GM19452 (cell line): ENCODE data around the gene FKBP5.
"Not testable (repeated sequence)": the region's sequence is repeated elsewhere in the genome, so short reads cannot be mapped to it uniquely, and the experiment has no call there.

Source experiments
- ATAC-seq: cut with Tn5 transposase; IDR thresholded peaks from one replicate; pipeline ENCODE4 v1.9.1; 2021; ENCODE audit not compliant: unreplicated experiment

FKBP5 gene

DNA sequence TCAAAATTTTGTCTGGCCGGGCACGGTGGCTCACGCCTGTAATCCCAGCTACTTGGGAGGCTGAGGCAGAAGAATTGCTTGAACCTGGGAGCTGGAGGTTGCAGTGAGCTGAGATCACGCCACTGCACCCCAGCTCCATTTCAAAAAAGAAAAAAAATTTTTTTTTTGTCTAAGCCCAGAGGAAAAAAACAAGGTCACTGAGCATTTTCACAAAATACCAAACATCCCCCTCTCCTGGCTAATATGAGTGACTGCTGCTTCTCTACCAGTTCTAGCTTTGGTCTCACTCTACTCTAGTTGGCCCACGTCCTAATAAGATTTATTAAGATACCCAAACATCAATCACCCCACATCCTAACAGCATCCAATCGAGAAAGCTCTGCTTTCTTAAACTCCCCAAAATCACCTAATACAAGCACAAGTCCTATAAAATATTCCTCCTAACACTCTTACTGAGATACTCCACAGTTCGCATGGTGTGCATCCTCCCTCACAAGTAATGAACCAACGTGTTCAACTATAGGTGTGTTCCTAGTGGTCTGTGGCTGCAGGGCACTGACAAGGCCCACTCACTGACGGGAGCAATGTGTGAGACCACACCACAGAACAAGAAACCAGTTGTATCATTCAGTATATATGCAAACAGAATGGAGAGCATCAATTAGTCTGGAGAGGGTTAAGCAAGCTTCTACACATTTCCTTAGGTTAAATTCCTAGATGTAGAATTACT lies 64.2 kb downstream of the FKBP5 start:
- no peak for ATAC-seq

- ATAC-seq = no peak
Measured at GRCh38 chr6:35622283-35622682, 66.4 kb downstream of the FKBP5 start.

- no peak for ATAC-seq
Measured at GRCh38 chr6:35620706-35621105, 68.0 kb downstream of the FKBP5 start.

DNA sequence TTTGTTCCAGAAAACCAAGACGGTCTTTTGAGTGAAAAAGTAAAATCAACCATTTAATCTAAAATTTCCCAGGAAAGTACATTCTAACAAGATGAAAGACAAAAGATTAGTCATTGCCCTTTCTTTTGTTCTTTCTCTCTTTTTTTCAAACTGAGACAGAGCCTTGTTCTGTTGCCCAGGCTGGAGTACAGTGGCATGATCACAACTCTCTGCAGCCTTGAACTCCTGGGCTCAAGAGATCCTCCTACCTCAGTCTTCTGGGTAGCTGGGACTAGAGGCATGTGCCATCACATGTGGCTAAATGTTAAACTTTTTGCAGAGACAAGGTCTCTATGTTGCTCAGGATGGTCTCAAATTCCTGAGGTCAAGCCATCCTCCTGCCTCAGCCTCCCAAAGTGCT lies 75.0 kb downstream of the FKBP5 start:
- ATAC-seq = no peak

DNA sequence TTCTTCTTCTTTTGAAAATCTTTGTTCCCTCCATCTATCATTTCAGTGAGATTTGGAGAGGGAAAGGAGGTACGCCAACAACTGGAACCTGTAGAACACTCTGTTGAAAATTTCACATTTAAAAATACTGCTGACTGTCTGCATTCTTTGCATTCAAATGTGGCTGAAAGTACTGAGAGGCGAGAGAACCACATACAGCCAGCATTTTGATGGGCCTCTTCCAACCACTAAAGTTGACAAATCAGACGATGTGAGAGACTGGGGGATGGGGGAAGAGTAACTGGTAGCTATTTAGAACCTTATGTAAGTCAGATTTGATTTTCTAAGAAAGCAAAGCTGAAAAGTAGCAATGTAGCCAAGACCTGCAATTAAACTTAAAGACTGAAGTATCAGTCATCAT lies 77.5 kb downstream of the FKBP5 start:
- no peak for ATAC-seq

GRCh38 chr6:35610830-35611229 lies 77.9 kb downstream of the FKBP5 start:
- ATAC-seq = no peak

DNA sequence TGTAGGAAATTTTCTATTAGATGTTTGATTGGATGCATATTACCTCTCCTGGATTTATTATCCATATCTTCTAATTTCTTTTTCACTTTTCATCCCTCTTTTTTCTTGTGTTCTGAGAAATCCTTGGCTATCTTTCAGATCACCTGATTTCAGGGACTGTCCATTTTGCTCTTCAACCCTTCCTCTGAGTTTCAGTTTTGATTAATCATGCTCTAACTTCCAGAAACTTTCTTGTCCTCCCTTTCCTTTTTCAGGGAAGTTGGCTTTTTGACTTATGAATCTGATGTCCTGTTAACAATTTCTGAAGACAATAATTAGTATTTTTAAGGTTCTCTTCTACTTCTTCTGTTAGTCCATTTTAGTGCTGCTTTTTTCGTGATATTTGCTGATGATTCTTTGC lies 79.1 kb downstream of the FKBP5 start:
- no peak for ATAC-seq

DNA sequence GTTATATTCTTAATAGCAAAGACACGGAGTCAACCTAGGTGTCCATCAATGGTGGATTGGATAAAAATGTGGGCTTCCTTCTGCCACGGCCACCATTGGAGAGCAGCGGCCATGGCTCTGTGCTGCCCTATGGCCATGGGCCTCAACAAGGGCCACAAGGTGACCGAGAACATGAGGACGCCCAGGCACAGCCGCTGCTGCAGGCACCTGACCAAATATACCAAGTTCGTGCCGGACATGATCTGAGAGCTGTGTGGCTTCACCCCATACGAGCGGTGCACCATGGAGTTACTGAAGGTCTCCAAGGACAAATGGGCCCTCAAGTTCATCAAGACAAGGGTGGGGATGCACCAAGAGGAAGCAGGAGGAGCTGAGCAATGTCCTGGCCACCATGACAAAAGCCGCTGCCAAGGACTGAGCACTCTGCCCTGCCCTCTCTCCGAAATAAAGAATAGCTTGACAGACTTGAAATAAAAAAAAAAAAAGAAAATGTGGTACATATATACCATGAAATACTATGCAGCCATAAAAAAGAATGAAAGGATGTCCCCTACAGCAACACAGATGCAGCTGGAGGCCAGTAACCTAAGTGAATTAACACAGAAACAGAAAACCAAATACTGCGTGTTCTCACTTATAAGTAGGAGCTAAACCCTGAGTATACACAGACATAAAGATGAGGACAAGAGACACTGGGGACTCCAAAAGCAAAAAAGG lies 81.0 kb downstream of the FKBP5 start:
- no peak for ATAC-seq

GRCh38 chr6:35605600-35605999 lies 83.1 kb downstream of the FKBP5 start:
- ATAC-seq = no peak

GRCh38 chr6:35603326-35604202 lies 85.2 kb downstream of the FKBP5 start:
- no peak for ATAC-seq

GRCh38 chr6:35602133-35602946 lies 86.4 kb downstream of the FKBP5 start:
- ATAC-seq = no peak

DNA sequence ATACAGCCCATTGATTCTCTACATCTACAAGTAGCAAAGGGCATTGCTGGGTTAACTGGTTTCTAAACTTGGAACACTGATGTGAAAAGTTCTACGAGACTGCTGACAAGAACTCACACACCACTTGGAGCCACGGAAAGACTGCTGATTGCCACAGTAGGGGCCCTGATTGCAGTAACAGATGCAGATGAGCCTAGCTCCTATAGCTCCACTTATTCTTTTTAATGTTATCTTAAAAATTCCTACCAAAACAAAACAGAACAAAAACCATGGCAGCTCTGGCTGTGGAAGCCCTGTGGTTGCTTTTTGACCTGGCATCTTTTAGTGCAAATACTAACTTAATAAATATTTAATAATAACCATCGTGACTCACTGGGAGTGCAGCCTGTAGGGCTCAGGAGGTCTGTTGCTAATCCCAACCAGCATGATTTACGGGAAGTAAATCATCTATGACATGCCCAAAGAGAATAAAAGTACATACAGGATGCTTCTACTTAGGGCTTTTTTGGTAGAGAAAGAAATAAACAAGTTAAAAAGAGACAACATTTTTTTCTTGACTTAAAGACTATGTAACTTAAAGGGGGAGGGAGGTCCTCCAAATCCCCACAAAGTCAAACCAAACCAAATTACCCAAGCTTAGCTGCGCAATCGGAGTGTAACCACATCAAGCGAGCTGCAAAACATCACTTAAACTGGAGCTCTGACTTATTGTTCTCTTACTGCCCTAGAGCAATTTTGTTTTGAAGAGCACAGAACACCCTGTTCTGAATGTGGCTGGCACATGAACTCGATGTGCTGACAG lies 87.2 kb downstream of the FKBP5 start:
- no peak for ATAC-seq

- ATAC-seq = no peak
Measured at GRCh38 chr6:35600659-35601125, 88.0 kb downstream of the FKBP5 start.

DNA sequence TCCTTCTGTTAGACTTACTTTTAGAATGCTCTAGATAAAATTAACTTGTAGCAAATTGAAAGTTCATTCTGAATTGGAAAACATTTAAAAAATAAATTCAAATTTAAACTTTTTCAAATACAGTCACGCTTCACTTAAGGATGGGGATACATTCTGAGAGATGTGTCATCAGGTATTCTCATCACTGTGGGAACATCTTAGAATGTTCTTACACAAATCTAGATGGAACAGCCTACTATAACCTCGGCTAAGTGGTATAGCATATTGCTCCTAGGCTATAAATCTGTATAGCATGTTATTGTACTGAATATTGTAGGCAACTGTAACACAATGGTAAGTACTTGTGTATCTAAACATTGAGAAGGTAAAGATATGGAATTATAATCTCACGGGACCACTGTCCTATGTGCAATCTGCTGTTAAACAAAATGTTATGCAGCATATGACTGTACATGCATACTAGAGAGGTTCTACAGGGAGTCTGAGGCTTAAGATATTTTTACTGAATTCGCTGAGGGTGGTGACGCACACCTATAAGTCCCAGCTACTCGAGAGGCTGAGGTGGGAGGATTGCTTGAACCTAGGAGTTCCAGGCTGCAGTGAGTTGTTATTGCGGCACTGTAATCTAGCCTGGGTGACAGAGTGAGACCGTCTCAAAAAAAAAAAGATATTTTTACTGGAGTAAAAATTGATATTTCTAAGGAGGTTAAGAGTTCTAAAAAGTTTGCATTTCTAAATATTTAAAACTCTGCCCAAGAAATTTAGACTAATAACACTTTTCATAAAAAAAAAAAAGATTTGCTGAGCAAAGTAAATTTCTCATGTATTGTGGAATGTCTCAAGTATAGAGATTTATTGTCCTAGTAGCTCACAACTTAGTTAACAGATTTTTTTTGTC lies 88.7 kb downstream of the FKBP5 start:
- no peak for ATAC-seq

- ATAC-seq = not testable (repeated sequence)
Measured at GRCh38 chr6:35598621-35599020, 90.1 kb downstream of the FKBP5 start.

- no peak for ATAC-seq
Measured at GRCh38 chr6:35596448-35597442, 92.0 kb downstream of the FKBP5 start.

GRCh38 chr6:35594503-35595186 lies 94.1 kb downstream of the FKBP5 start:
- ATAC-seq = no peak
